GM18867 (cell line): Measurements from ENCODE around the gene SFT2D2.

Experiments used
- ATAC-seq: cut with Tn5 transposase; IDR thresholded peaks from one replicate; pipeline ENCODE4 v1.9.1; 2021; ENCODE audit warnings: mild to moderate bottlenecking, moderate library complexity; ENCODE audit not compliant: unreplicated experiment

The SFT2D2 gene

GRCh38 chr1:168263130-168263529, 37.3 kb downstream of the SFT2D2 start:
- ATAC-seq, result no peak

- ATAC-seq, result no peak
Observed at GRCh38 chr1:168264296-168264695, 38.5 kb downstream of the SFT2D2 start.

GRCh38 chr1:168265596-168265995, 39.8 kb downstream of the SFT2D2 start:
- no peak for ATAC-seq

GRCh38 chr1:168266644-168267186, 40.9 kb downstream of the SFT2D2 start:
- no peak for ATAC-seq

GRCh38 chr1:168271636-168272035, 45.8 kb downstream of the SFT2D2 start:
- ATAC-seq, result no peak

GRCh38 chr1:168273575-168273974, 47.8 kb downstream of the SFT2D2 start:
- ATAC-seq, result no peak

- no peak for ATAC-seq
Observed at GRCh38 chr1:168279253-168279652, 53.4 kb downstream of the SFT2D2 start.

- ATAC-seq, result no peak
Observed at GRCh38 chr1:168280296-168280927, 54.6 kb downstream of the SFT2D2 start, which contains the start of gene TBX19. TSS of gene TBX19 (plus strand) at chr1:168280877. CDS start at chr1:168281091, 214 bp downstream.

GRCh38 chr1:168281603-168282325, 56.0 kb downstream of the SFT2D2 start:
- no peak for ATAC-seq

GRCh38 chr1:168285521-168285790, 59.7 kb downstream of the SFT2D2 start:
- no peak for ATAC-seq

GRCh38 chr1:168285971-168286927, 60.4 kb downstream of the SFT2D2 start:
- ATAC-seq, result no peak

GRCh38 chr1:168287237-168287664, 61.4 kb downstream of the SFT2D2 start:
- no peak for ATAC-seq

- no peak for ATAC-seq
Observed at GRCh38 chr1:168288311-168289052, 62.7 kb downstream of the SFT2D2 start.

GRCh38 chr1:168291222-168291837, 65.5 kb downstream of the SFT2D2 start:
- no peak for ATAC-seq

GRCh38 chr1:168293356-168293755, 67.6 kb downstream of the SFT2D2 start:
- no peak for ATAC-seq

- no peak for ATAC-seq
Observed at GRCh38 chr1:168295411-168296114, 69.8 kb downstream of the SFT2D2 start.

- no peak for ATAC-seq
Observed at GRCh38 chr1:168297019-168297730, 71.4 kb downstream of the SFT2D2 start.

GRCh38 chr1:168298446-168298845, 72.6 kb downstream of the SFT2D2 start:
- no peak for ATAC-seq

GRCh38 chr1:168300626-168301025, 74.8 kb downstream of the SFT2D2 start:
- ATAC-seq, result no peak
